HepG2 (cell line): ENCODE data around the gene CEP43. TPM values are rescaled to one million over a fixed set of nuclear protein-coding genes. Genes with fewer than 3 reads are reported as not detected.

ENCODE experiments used
- ATAC-seq: fragments of 200-7000 bp; cut with Tn5 transposase; 3 replicates; pipeline ENCODE4 v1.9.1; 2020; ENCODE audit warnings: mild to moderate bottlenecking, moderate library complexity
- BruUV-seq: library from RNA; stranded (reverse); fragments of 400-500 nt; replicated peaks from 2 replicates; lab custom pipeline; 2021; lab: Mats Ljungman, UMichigan
- CTCF ChIA-PET: fragments of 300-600 bp; formaldehyde crosslinking; extraction: SDS; loops from one replicate; lab custom pipeline; 2021; ENCODE audit warnings: low total read pairs, inconsistent platforms, low intra/inter-chr PET ratio; lab: Yijun Ruan, JAX
- POLR2A ChIA-PET: fragments of 350-600 bp; sonication (Branson Sonifier 250); formaldehyde crosslinking; loops from one replicate; lab custom pipeline; 2020; ENCODE audit warnings: antibody characterized with exemption, inconsistent platforms; lab: Yijun Ruan, JAX
- DNase-seq: peaks from one replicate; pipeline ENCODE4 v3.0.0-alpha.2; 2015; ENCODE audit warnings: low spot score
- FAIRE-seq: peaks from 3 replicates; lab custom pipeline; 2011; peaks lifted over from hg19 to GRCh38; lab: Jason Lieb, UNC
- H2AFZ ChIP-seq: one replicate; pipeline ENCODE4 v1.6.1; 2011; ENCODE audit warnings: low read length, inconsistent platforms
- H3K27ac ChIP-seq: fragments of 300-600 bp; 3 replicates; pipeline ENCODE4 v1.8.0; 2011; ENCODE audit warnings: mixed run types, mild to moderate bottlenecking, mixed read lengths, low read length, inconsistent platforms; ENCODE audit not compliant: insufficient read depth; ENCODE audit errors: extremely low read length
- H3K27me3 ChIP-seq, 2 experiments: fragments of 200-600 bp in 1 of 2; 2 replicates in 1 of 2; 3 replicates in 1 of 2; pipeline versions ENCODE4 v1.6.0 to v1.8.0; 2011; ENCODE audit warnings: low read length in 2 of 2, mild to moderate bottlenecking in 2 of 2, moderate library complexity in 2 of 2, inconsistent platforms in 1 of 2; ENCODE audit not compliant: insufficient read depth in 2 of 2, control insufficient read depth in 1 of 2
- H3K36me3 ChIP-seq, 2 experiments: fragments of 200-600 bp in 1 of 2; replicated peaks in 1 of 2; 2 replicates in 1 of 2; 3 replicates in 1 of 2; pipeline versions ENCODE4 v1.5.1 to v1.8.0; 2011; ENCODE audit warnings: low read length in 2 of 2, inconsistent platforms in 1 of 2; ENCODE audit not compliant: insufficient read depth in 2 of 2, control insufficient read depth in 1 of 2
- H3K4me1 ChIP-seq: 2 replicates; pipeline ENCODE4 v1.5.1; 2012; ENCODE audit warnings: low read length, inconsistent platforms; ENCODE audit not compliant: insufficient read depth
- H3K4me2 ChIP-seq: 2 replicates; pipeline ENCODE4 v1.6.0; 2011; ENCODE audit warnings: low read depth, low read length, inconsistent platforms
- H3K4me3 ChIP-seq, 3 experiments: fragments of 200-600 bp in 1 of 3; sonication (generic), shearing (Covaris generic) in 1 of 3; replicated peaks in 1 of 3; 2 replicates each; pipeline ENCODE4 v1.5.1; 2011 to 2016; ENCODE audit warnings: low read length in 3 of 3, inconsistent platforms in 2 of 3, low read depth in 2 of 3, mild to moderate bottlenecking in 2 of 3, control low read depth in 1 of 3, mixed read lengths in 1 of 3; ENCODE audit not compliant: insufficient read depth in 1 of 3
- H3K79me2 ChIP-seq: one replicate; pipeline ENCODE4 v1.6.1; 2011; ENCODE audit warnings: low read length, inconsistent platforms; ENCODE audit not compliant: insufficient read depth
- H3K9ac ChIP-seq: 2 replicates; pipeline ENCODE4 v1.6.0; 2011; ENCODE audit warnings: mild to moderate bottlenecking, low read depth, low read length, inconsistent platforms; ENCODE audit not compliant: insufficient read depth
- H3K9me3 ChIP-seq: 2 replicates; pipeline ENCODE4 v1.5.1; 2012; ENCODE audit warnings: mild to moderate bottlenecking, low read length
- H4K20me1 ChIP-seq: 2 replicates; pipeline ENCODE4 v1.6.0; 2011; ENCODE audit warnings: inconsistent platforms, mild to moderate bottlenecking, low read length, moderate library complexity; ENCODE audit not compliant: insufficient read depth
- BCLAF1 ChIP-seq: fragments of 450-650 bp; IDR thresholded peaks from 2 replicates; pipeline ENCODE4 v1.6.1; 2017; ENCODE audit warnings: mild to moderate bottlenecking
- HIVEP1 ChIP-seq: sonication (generic); formaldehyde crosslinking; IDR thresholded peaks from 2 replicates; pipeline ENCODE4 v1.4.0; 2020; ENCODE audit warnings: mild to moderate bottlenecking, missing genetic modification reagents
- KDM3A ChIP-seq: IDR thresholded peaks from 2 replicates; pipeline ENCODE4 v1.6.1; 2018; ENCODE audit warnings: low read depth, missing compliant biosample characterization
- MTA1 ChIP-seq: sonication (generic); formaldehyde crosslinking; IDR thresholded peaks from 2 replicates; pipeline ENCODE4 v1.4.0; 2020; ENCODE audit warnings: missing genetic modification reagents, mild to moderate bottlenecking, borderline replicate concordance
- NFE2L2 ChIP-seq: fragments of 150-350 bp; IDR thresholded peaks from 2 replicates; pipeline ENCODE4 v1.6.1; 2014; ENCODE audit warnings: low read length
- NONO ChIP-seq, 2 experiments: fragments of 450-650 bp in 1 of 2; sonication (generic) in 1 of 2; formaldehyde crosslinking in 1 of 2; IDR thresholded peaks in 1 of 2; conservative IDR thresholded peaks in 1 of 2; 2 replicates each; pipeline versions ENCODE4 v1.6.1 to v1.8.0; 2017 to 2022; ENCODE audit warnings: mild to moderate bottlenecking in 1 of 2, missing genetic modification reagents in 1 of 2, moderate library complexity in 1 of 2
- RARG ChIP-seq: sonication (generic); formaldehyde crosslinking; IDR thresholded peaks from 2 replicates; pipeline ENCODE4 v1.4.0; 2020; ENCODE audit warnings: low read depth, mild to moderate bottlenecking, missing genetic modification reagents
- SOX6 ChIP-seq, 2 experiments: fragments of 450-650 bp in 1 of 2; sonication (generic) in 1 of 2; formaldehyde crosslinking in 1 of 2; IDR thresholded peaks; 2 replicates each; pipeline versions ENCODE4 v1.4.0 to v1.6.1; 2017 to 2020; ENCODE audit warnings: antibody characterized with exemption in 1 of 2, mild to moderate bottlenecking in 1 of 2, missing genetic modification reagents in 1 of 2
- SUZ12 ChIP-seq: fragments of 150-350 bp; IDR thresholded peaks from 2 replicates; pipeline ENCODE4 v1.6.1; 2014; ENCODE audit warnings: low read depth, low read length
- ZIK1 ChIP-seq: sonication (generic); formaldehyde crosslinking; IDR thresholded peaks from 2 replicates; pipeline ENCODE4 v1.5.0; 2020; ENCODE audit warnings: mild to moderate bottlenecking, low read depth, missing genetic modification reagents, borderline replicate concordance
- ZNF124 ChIP-seq: sonication (generic); formaldehyde crosslinking; IDR thresholded peaks from 2 replicates; pipeline ENCODE4 v1.4.0; 2020; ENCODE audit warnings: missing genetic modification reagents
- ZNF317 ChIP-seq: sonication (generic); formaldehyde crosslinking; IDR thresholded peaks from 2 replicates; pipeline ENCODE4 v1.5.0; 2020; ENCODE audit warnings: mild to moderate bottlenecking, missing genetic modification reagents
- ZNF781 ChIP-seq: sonication (generic); formaldehyde crosslinking; IDR thresholded peaks from 2 replicates; pipeline ENCODE4 v1.5.1; 2020; ENCODE audit warnings: borderline replicate concordance, mild to moderate bottlenecking, missing genetic modification reagents; ENCODE audit errors: not compliant biosample characterization
- ZSCAN31 ChIP-seq: sonication (generic); formaldehyde crosslinking; IDR thresholded peaks from 2 replicates; pipeline ENCODE4 v1.5.0; 2020; ENCODE audit warnings: low read depth, mild to moderate bottlenecking, missing genetic modification reagents
- WGBS: methylation state at CpG from one replicate; pipeline ENCODE4 v1.1.6; 2017; ENCODE audit warnings: low lambda C conversion rate; 5-methylcytosine and 5-hydroxymethylcytosine counted together
- in situ Hi-C: cut with HindIII; loops from 2 replicates; pipeline ENCODE4 v1.10.0; 2017; ENCODE audit warnings: low pct_unique_long_range_greater_than_20kb; ENCODE audit not compliant: extremely low pct_ligation_motif_present
- intact Hi-C: fragments of 100-400 bp; cut with micrococcal nuclease; formaldehyde crosslinking; loops from one replicate; pipeline ENCODE4 v1.10.0; 2022; ENCODE audit not compliant: unreplicated experiment
- polyA plus RNA-seq, 8 experiments: library from polyadenylated mRNA; depleted of rRNA in 3 of 8; stranded (reverse) in 7 of 8; unstranded in 1 of 8; fragments of >200 nt; fragmentation: Illumina TruSeq in 4 of 8; extraction: Trizol in 4 of 8; gene quantifications; 2 replicates each; pipeline versions ENCODE4 v1.2.1 to v1.2.3, GENCODE V29; 2011 to 2016; ENCODE audit warnings: low read depth in 4 of 8, missing spikeins in 1 of 8, mixed read lengths in 1 of 8; ENCODE audit not compliant: insufficient read depth in 1 of 8
- total RNA-seq, 5 experiments: library from RNA; depleted of rRNA; stranded (reverse); fragments of >200 nt; fragmentation: Illumina TruSeq; extraction: Trizol; gene quantifications; 2 replicates each; pipeline ENCODE4 v1.2.3, GENCODE V29; 2016; ENCODE audit warnings: low read depth in 1 of 5
- TF ChIP-seq, protein P1 (sequence below): sonication (generic); formaldehyde crosslinking; IDR thresholded peaks from 2 replicates; pipeline ENCODE4 v1.4.0; 2020; ENCODE audit warnings: mild to moderate bottlenecking, missing genetic modification reagents
- TF ChIP-seq, protein P2 (sequence below), 2 experiments: IDR thresholded peaks; 2 replicates each; pipeline ENCODE4 v1.6.1; 2011 to 2012; ENCODE audit warnings: low read length in 2 of 2, borderline replicate concordance in 1 of 2, low read depth in 1 of 2, mild to moderate bottlenecking in 1 of 2, moderate library complexity in 1 of 2

Gene CEP43
- total and polyA plus RNA-seq, 2 of the 13 experiments (the other 11 are each of a cell fraction or from before 2014, with no cell fraction given), result 29.3 to 73.9 TPM

DNA sequence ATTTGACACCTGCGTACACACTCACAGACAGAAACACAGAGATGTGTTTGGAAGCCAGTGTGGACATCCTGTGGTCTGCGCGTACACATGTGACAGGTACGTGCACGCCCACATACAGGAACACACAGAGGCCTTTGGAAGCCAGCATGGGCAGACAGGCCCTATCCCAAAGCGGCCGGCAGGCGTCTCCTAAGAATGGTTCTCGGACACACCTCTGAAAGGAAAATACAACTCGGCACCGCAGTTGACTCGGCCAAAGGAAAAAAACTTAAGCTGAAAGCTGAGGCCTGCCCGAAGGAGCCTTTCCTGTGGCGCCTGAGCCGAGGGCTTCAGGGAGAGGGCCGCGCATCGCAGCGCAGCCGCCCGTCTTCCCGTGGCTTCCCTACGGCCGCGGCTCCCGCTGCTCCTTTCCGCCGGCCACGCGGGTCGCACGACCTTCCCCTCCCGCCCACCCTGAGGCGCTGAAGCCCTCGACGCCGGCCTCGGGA, 1.4 kb upstream of the CEP43 start:
- peaks cover 9 to 29% of the 10 kb centered on the region in 2 experiments for H3K36me3 ChIP-seq
- H3K27me3 ChIP-seq, result no peaks in the 10 kb centered on the region; a peak in 1 of 5 replicates
- H2AFZ ChIP-seq, result no peak overlapping the region
- in situ Hi-C loops (no loop called here), intact Hi-C loops (loop anchor here (1.0 to 2.0 kb wide), 2 partner anchors 41 to 144 kb away; partner anchors contain the start of gene RNASET2)
- ChIA-PET CTCF (interaction anchor here (2.2 kb wide), 1 partner anchor 144 kb away, joined by 24 read pairs; no protein-coding TSS in a partner anchor), POLR2A (interaction anchor here (3.1 kb wide), 1 partner anchor 144 kb away, joined by 18 read pairs; no protein-coding TSS in a partner anchor)
- H3K4me1 ChIP-seq, result peaks cover 45% of the 10 kb centered on the region
- DNase-seq, result peak; percentile 83
- no peaks in the 10 kb centered on the region for H3K9me3 ChIP-seq
- H3K79me2 ChIP-seq, result peaks cover 74% of the 10 kb centered on the region
- WGBS, result 6% methylated on average over 36 of the region's 38 CpGs
- peaks cover 17% of the 10 kb centered on the region for H4K20me1 ChIP-seq
- peak overlapping the region; percentile 82 to 97 (median 91); a peak in 5 of 6 replicates for H3K4me3 ChIP-seq
- H3K27ac ChIP-seq, result peak overlapping the region; percentile 10
- peak overlapping the region; percentile 76 for H3K9ac ChIP-seq
- BruUV-seq, result no TSS peak
- peak overlapping the region; percentile 85 for H3K4me2 ChIP-seq
- ATAC-seq, result peak; percentile 63
- FAIRE-seq, result peak; percentile 51
- TF ChIP-seq NONO (IDR thresholded peaks at IDR 0.05), result no peak
- 0 out of 2 replicates have a peak, but pooled peaks have one; percentile 36 for TF ChIP-seq NONO (CRISPR knock-in tag; conservative IDR thresholded peaks at IDR 0.05)
- TF ChIP-seq ZNF781 (CRISPR knock-in tag), result no peak
- TF ChIP-seq KDM3A (CRISPR knock-in tag), result no peak
- 0 out of 2 replicates have a peak, but pooled peaks have one; percentile 16 for TF ChIP-seq HIVEP1
- TF ChIP-seq, protein P1, sequence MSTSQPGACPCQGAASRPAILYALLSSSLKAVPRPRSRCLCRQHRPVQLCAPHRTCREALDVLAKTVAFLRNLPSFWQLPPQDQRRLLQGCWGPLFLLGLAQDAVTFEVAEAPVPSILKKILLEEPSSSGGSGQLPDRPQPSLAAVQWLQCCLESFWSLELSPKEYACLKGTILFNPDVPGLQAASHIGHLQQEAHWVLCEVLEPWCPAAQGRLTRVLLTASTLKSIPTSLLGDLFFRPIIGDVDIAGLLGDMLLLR (CRISPR knock-in tag), result peak; percentile 29; the same call in 1 of the 2 replicates
- TF ChIP-seq NFE2L2, result no peak
- no peak for TF ChIP-seq BCLAF1
- TF ChIP-seq ZSCAN31 (CRISPR knock-in tag), result peak; percentile 40; the same call in 1 of the 2 replicates
- TF ChIP-seq, protein P2, sequence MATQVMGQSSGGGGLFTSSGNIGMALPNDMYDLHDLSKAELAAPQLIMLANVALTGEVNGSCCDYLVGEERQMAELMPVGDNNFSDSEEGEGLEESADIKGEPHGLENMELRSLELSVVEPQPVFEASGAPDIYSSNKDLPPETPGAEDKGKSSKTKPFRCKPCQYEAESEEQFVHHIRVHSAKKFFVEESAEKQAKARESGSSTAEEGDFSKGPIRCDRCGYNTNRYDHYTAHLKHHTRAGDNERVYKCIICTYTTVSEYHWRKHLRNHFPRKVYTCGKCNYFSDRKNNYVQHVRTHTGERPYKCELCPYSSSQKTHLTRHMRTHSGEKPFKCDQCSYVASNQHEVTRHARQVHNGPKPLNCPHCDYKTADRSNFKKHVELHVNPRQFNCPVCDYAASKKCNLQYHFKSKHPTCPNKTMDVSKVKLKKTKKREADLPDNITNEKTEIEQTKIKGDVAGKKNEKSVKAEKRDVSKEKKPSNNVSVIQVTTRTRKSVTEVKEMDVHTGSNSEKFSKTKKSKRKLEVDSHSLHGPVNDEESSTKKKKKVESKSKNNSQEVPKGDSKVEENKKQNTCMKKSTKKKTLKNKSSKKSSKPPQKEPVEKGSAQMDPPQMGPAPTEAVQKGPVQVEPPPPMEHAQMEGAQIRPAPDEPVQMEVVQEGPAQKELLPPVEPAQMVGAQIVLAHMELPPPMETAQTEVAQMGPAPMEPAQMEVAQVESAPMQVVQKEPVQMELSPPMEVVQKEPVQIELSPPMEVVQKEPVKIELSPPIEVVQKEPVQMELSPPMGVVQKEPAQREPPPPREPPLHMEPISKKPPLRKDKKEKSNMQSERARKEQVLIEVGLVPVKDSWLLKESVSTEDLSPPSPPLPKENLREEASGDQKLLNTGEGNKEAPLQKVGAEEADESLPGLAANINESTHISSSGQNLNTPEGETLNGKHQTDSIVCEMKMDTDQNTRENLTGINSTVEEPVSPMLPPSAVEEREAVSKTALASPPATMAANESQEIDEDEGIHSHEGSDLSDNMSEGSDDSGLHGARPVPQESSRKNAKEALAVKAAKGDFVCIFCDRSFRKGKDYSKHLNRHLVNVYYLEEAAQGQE (IDR thresholded peaks at IDR 0.05; ENCODE audit: borderline replicate concordance in 1 of 2, low read depth in 1 of 2, low read length in 2 of 2), result no peak
- peak; percentile 29; the same call in 1 of the 2 replicates for TF ChIP-seq ZNF124
- TF ChIP-seq RARG (CRISPR knock-in tag), result no peak
- 0 out of 2 replicates have a peak, but pooled peaks have one; percentile 53 for TF ChIP-seq ZNF317
- 0 out of 2 replicates have a peak, but pooled peaks have one; percentile 18 for TF ChIP-seq MTA1 (CRISPR knock-in tag)
- no peak for TF ChIP-seq SUZ12
- TF ChIP-seq SOX6 (IDR thresholded peaks at IDR 0.05), result no peak
- 0 out of 2 replicates have a peak, but pooled peaks have one; percentile 20 for TF ChIP-seq SOX6 (CRISPR knock-in tag; IDR thresholded peaks at IDR 0.05)
- TF ChIP-seq ZIK1 (CRISPR knock-in tag), result no peak
